IPS-15b (cell line): Measurements from ENCODE around the gene MSL3B.

ENCODE experiments used
- H3K27me3 ChIP-seq: one replicate; pipeline ENCODE4 v1.6.1; 2013; ENCODE audit warnings: low read length; ENCODE audit not compliant: control insufficient read depth, insufficient read depth
- H3K36me3 ChIP-seq: one replicate; pipeline ENCODE4 v1.6.1; 2013; ENCODE audit warnings: low read length; ENCODE audit not compliant: control insufficient read depth, insufficient read depth
- H3K4me1 ChIP-seq: one replicate; pipeline ENCODE4 v1.6.1; 2013; ENCODE audit warnings: mild to moderate bottlenecking, low read length; ENCODE audit not compliant: control insufficient read depth, insufficient read depth
- H3K4me3 ChIP-seq: one replicate; pipeline ENCODE4 v1.5.1; 2013; ENCODE audit warnings: low read depth, low read length
- H3K9ac ChIP-seq: one replicate; pipeline ENCODE4 v1.6.1; 2013; ENCODE audit warnings: low read depth, mild to moderate bottlenecking, low read length
- H3K9me3 ChIP-seq: one replicate; pipeline ENCODE4 v1.6.1; 2013; ENCODE audit warnings: mild to moderate bottlenecking, low read length; ENCODE audit not compliant: control insufficient read depth, insufficient read depth

Gene MSL3B

DNA sequence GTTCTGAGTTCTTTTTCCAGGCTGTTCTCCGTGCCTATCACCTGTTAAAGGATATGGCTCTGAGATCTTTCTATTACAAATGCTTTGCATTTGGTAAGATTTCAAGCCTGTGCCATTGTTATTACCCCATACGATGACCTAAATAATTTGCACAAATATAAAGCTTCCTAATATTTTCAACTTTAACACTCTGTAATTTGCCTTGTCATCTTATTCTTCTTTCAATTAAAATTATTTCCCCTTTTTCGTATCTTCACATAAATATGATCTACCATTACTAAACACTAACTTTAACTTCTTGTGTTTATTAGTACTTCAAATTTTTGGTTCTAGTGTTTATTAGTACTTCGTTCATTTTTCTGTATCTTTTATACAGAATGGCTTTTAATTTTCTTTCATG, 3.2 kb upstream of the MSL3B start:
- H3K9ac ChIP-seq, result no peak overlapping the region
- H3K36me3 ChIP-seq, result no peaks in the 10 kb centered on the region
- H3K4me1 ChIP-seq, result no peaks in the 10 kb centered on the region
- H3K9me3 ChIP-seq, result no peaks in the 10 kb centered on the region
- H3K27me3 ChIP-seq, result peaks cover 6% of the 10 kb centered on the region
- H3K4me3 ChIP-seq, result no peak overlapping the region

DNA sequence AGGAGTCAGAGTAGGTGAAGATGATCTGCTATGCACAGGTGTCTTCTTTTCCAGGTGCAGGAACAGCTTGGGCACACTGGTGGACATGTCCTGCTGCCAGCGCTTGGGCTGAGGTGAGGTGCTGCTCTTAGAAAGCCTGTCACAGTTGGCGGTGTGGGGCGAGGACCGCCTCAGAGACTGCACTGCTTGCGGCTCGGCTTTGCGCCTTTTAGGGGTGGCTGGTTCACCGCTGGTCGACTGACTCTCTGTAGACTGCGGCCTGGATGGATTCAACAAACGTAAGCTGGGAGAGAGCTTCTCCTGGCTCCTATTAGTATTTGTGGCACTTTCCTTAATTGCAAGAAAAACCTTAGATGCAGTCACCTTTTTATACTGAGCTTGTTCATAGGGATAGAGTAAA, 1.7 kb downstream of the MSL3B start:
- Histone ChIP-seq H3K4me1 (no peaks in the 10 kb centered on the region), H3K4me3 (no peak overlapping the region), H3K9ac (no peak overlapping the region), H3K27me3 (peaks cover 3% of the 10 kb centered on the region), H3K9me3 (no peaks in the 10 kb centered on the region), H3K36me3 (no peaks in the 10 kb centered on the region)

DNA sequence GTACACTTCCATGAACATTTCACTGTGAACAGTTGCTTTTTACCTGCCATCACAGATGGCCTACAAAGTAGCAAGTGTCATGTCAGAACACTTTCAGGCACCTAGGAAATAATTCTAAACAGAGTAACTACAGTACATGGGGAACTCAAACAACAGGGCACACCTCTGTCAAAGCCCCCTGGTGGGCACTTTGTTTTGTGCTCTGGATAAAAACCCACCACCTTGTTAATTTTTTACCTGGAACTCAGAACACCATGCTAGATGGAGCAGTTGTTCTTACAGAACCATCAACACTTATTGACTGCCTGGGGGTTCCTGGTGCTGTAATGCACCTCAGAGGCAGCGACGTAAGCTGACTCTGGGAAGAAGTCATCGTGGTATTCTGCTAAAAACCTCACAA, 2.3 kb downstream of the MSL3B start:
- H3K9ac ChIP-seq, result no peak overlapping the region
- no peaks in the 10 kb centered on the region for H3K4me1 ChIP-seq
- no peak overlapping the region for H3K4me3 ChIP-seq

DNA sequence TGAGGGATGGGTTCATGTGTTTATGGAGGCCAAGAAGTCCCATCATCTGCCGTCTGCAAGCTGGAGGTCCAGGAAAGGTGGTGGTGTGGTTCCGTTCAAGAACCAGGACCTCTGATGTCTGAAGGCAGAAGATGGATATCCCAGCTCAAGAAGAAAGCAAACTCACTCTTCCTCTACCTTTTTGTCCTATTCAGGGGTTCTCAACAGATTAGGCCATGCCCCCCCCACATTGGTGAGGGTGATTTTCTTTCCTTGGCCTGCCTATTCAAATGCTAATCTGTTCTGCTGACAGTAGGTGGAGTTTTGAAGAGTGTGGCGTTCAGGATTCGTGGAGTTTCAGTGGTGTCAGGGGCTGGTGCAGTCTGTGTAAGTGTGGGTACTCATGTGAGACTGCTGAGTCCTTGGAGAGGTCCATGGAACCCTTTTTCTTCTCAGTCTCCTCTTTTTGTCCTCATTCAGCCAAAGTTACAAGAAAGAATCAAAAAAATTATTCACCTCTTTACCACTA, 5.9 kb downstream of the MSL3B start:
- H3K36me3 ChIP-seq, result no peaks in the 10 kb centered on the region
- H3K9me3 ChIP-seq, result no peaks in the 10 kb centered on the region
- no peak overlapping the region for H3K9ac ChIP-seq
- H3K4me1 ChIP-seq, result no peaks in the 10 kb centered on the region
- no peak overlapping the region for H3K4me3 ChIP-seq
- H3K27me3 ChIP-seq, result no peaks in the 10 kb centered on the region

More for the DNA sequence above, 2.3 kb downstream of the MSL3B start:
- no peaks in the 10 kb centered on the region for H3K36me3 ChIP-seq
- H3K9me3 ChIP-seq, result no peaks in the 10 kb centered on the region
- H3K27me3 ChIP-seq, result no peaks in the 10 kb centered on the region

DNA sequence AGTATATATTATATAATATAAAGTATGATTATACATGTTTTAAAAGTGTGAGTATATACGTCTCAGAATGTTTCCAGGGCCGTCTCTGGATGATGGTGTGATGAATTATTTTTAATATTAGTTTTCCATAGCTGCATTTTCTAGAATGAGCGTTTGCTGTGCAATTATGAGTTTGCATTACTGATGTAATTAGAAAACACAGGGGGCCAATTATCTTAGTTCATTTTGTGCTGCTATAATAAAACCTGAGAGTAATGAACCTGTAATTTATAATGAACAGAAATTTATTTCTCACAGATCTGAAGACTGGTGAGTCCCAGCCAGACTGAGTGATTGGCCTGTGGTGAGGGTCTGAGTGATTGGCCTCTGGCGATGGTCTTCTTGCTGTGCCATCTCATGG, 9.9 kb downstream of the MSL3B start:
- Histone ChIP-seq H3K4me3 (no peak overlapping the region), H3K9me3 (no peaks in the 10 kb centered on the region), H3K36me3 (no peaks in the 10 kb centered on the region), H3K27me3 (no peaks in the 10 kb centered on the region), H3K9ac (no peak overlapping the region), H3K4me1 (peaks cover 3% of the 10 kb centered on the region)

DNA sequence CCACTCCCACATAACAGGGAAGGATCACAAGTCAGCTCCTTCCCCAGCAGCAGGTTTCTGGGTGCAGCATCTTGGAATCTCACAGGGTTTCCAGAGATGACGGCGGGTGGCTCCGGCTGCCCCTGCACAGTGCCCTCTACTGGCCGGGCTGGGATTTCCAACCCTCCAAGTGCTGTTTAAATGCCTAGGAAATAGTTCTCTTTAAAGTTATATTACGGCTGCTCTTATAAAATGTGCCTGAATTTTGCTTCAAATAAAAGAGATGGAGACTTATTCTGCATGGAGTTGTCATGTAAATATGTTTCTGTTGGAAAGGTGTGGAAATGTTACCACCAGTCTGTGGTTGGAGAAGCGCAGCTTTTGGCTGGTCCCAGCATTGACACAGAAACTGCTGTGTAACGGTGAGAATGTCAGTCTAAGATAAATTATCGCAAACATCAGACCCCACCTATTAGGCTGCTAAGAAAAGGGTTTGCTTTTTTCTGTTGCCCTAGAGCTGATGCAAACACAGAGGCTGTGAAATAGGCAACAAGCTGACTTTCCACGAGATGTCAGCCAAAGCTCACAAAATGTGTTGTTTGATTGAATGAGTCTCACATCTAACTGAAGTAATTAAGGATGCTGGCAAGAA, 10.6 kb downstream of the MSL3B start:
- H3K4me3 ChIP-seq, result no peak overlapping the region
- no peaks in the 10 kb centered on the region for H3K9me3 ChIP-seq
- no peaks in the 10 kb centered on the region for H3K27me3 ChIP-seq
- no peaks in the 10 kb centered on the region for H3K36me3 ChIP-seq
- H3K4me1 ChIP-seq, result peaks cover 8% of the 10 kb centered on the region
- no peak overlapping the region for H3K9ac ChIP-seq

DNA sequence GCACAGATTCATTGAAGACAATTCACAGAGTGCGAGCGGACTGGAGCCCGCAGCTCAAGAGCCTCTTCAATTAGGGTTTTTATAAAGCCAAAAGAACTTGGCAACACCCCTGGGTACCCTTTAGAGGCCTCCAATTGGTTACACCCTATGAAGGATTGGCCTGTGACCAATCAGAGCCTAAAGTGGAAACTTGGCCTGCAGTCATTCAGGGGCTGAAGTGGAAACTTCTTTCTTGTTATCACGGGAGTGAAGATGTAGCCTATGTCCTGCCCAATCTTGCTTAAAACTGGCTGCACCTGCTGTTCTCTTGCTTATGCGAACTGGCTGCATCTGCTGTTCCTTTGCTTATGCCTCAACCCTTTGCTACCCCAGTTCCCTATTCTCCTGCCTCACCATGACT, 12.0 kb downstream of the MSL3B start:
- no peaks in the 10 kb centered on the region for H3K27me3 ChIP-seq
- H3K36me3 ChIP-seq, result peaks cover 7% of the 10 kb centered on the region
- H3K9me3 ChIP-seq, result no peaks in the 10 kb centered on the region
- H3K4me3 ChIP-seq, result no peak overlapping the region
- H3K4me1 ChIP-seq, result peaks cover 13% of the 10 kb centered on the region
- H3K9ac ChIP-seq, result no peak overlapping the region

DNA sequence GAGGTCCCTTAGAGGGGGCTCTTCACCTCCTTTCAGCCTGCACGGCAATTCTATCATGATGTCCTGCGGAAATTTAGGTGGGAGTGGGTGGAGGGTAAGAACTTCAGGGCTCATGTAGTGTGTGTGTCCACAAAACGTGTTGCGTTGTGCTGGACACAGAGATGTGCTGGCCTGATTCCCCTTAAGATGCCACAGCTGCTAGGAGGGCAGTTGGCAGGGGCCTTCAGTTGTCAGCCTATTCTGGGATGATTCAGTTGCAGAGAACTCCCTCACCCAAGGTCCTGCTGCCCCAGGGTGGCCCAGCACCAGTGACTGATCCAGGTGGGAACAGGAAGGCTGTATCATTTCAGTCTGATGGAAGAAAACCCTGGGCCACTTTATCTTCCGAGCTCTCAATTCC, 12.8 kb downstream of the MSL3B start:
- Histone ChIP-seq H3K9me3 (no peaks in the 10 kb centered on the region), H3K4me3 (peak overlapping the region; percentile 89)

DNA sequence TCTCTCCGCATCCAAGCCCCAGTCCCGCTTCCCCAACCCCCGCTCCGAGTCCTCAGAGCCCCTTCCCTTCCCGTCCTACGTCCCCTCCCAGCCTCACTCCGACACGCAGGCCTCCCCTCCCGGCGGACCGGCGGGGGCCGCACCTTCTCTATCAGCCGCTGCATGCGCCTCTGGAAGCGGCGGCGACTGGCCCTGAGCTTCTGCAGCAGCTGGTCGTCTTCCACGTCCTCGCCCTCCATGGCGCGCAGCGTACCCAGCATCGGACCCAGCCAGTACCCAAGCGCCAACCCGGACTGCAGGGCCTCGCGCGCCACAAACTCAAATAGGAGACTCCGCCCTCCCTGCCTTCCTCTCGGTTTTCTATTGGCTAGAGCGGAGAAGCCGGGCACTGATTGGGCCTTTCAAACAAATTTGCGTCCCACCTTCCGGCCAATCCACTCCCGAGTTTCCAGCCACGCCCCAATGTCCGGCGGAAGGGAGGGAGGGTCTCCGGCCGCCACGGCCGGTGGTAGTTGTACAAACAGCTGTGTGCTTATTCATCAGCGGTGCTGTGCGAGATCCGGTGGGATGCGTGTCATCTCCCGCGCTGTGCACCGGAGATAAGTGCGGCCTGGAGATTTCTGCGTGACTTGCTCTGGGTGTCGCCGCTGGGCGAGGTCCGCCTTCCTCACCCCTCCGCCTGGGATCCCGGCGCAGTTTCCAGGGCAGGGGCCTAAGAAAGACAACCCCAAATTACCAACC, 13.8 kb downstream of the MSL3B start, which contains the start of gene HJURP:
TSS of gene HJURP (minus strand) at position 295 of the 741 bp plus-strand sequence. CDS start at position 260, 35 bp downstream.
- H3K4me1 ChIP-seq, result peaks cover 13% of the 10 kb centered on the region
- H3K9me3 ChIP-seq, result no peaks in the 10 kb centered on the region
- H3K36me3 ChIP-seq, result peaks cover 22% of the 10 kb centered on the region
- H3K9ac ChIP-seq, result peak within 1 kb of the TSS; percentile 96
- H3K4me3 ChIP-seq, result peak within 1 kb of the TSS; percentile 89
- no peaks in the 10 kb centered on the region for H3K27me3 ChIP-seq

More for the DNA sequence above, 12.8 kb downstream of the MSL3B start:
- Histone ChIP-seq H3K4me1 (peaks cover 13% of the 10 kb centered on the region), H3K36me3 (peaks cover 13% of the 10 kb centered on the region), H3K27me3 (no peaks in the 10 kb centered on the region), H3K9ac (no peak overlapping the region)

DNA sequence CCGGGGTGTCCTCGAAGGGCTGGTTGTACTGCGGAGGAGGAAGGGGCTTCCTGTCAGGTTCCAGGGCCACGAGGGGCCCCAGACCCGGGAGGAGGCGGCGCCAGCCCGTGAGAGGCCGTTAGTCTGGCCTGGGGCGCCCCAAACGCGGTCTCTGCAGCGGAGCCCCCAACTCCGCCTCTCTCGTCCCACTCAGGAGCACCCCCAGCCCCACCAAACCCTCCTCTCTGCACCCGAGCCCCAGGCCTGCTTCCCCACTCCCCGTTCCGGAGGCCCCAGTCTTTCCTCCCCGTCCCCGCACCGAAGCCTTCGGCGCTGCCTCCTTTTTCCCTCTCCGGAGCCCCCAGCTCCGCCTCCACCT, 14.3 kb downstream of the MSL3B start:
- Histone ChIP-seq H3K4me3 (peak overlapping the region; percentile 89), H3K9ac (peak overlapping the region; percentile 96), H3K9me3 (no peaks in the 10 kb centered on the region), H3K27me3 (no peaks in the 10 kb centered on the region), H3K36me3 (peaks cover 28% of the 10 kb centered on the region), H3K4me1 (peaks cover 13% of the 10 kb centered on the region)

DNA sequence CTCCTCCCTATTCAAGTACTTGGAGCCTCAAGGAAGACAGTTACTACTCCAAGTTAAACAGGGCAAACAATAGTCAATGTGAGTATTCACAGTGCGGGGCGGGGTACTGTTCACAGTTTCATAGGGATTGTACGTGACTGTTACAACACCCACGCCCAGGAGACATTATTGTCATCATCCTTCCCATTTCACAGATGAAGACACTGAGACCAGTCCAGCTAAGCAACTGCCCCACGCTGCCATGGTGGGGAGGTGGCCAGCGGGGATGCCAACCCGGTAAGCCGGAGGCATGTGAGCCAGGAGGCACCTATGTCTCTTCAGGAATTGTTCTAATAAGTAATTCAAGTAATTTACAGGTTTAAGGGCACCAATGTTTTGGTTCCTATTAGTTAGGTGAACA, 14.8 kb downstream of the MSL3B start:
- Histone ChIP-seq H3K27me3 (no peaks in the 10 kb centered on the region), H3K9me3 (no peaks in the 10 kb centered on the region), H3K9ac (peak overlapping the region; percentile 96), H3K4me1 (peaks cover 13% of the 10 kb centered on the region), H3K4me3 (peak overlapping the region; percentile 89), H3K36me3 (peaks cover 33% of the 10 kb centered on the region)

DNA sequence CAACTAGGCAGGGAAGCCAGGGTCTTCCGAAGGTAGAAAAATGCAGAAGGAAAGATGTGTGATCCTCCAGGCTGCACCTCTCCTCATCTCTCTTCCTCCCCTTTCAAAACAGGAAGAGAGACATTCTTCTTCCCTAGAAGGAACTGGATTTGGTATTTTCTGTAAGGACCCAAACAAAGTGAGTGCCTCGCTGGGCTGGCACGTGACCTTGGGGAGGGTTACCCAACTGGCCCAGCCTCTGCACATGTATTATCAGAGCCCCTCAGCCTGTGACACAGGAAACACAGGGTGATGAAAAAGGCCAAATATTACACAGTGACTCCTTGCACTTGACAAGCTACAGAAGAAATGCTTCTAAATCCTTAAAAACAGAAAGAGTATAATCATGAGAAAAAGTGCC, 16.1 kb downstream of the MSL3B start:
- H3K9ac ChIP-seq, result peak overlapping the region; percentile 9
- no peaks in the 10 kb centered on the region for H3K27me3 ChIP-seq
- no peak overlapping the region for H3K4me3 ChIP-seq
- H3K36me3 ChIP-seq, result peaks cover 46% of the 10 kb centered on the region
- H3K4me1 ChIP-seq, result peaks cover 13% of the 10 kb centered on the region
- H3K9me3 ChIP-seq, result no peaks in the 10 kb centered on the region
